HG02610 (cell line): ENCODE results near the gene KAT5.
"Not testable (repeated sequence)": the region's sequence is repeated elsewhere in the genome, so short reads cannot be mapped to it uniquely, and the experiment has no call there.

ENCODE experiments used
- ATAC-seq: cut with Tn5 transposase; IDR thresholded peaks from one replicate; pipeline ENCODE4 v1.9.1; 2021; ENCODE audit warnings: mild to moderate bottlenecking, moderate library complexity; ENCODE audit not compliant: unreplicated experiment

Gene KAT5

GRCh38 chr11:65708451-65708850 is 3.6 kb upstream of the KAT5 start:
- ATAC-seq, result no peak

DNA sequence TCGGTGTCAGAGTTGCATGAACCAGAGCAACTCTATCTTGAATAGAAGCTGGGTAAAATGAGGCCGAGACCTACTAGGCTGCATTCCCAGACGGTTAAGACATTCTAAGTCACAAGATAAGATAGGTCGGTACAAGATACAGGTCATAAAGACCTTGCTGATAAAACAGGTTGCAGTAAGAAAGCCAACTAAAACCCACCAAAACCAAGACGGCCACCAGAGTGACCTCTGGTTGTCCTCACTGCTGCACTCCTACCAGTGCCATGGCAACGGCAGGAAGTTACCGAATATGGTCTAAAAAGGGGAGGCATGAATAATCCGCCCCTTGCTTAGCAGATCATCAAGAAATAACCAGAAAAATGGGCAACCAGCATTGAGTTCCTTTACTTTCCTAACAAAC is 2.4 kb upstream of the KAT5 start:
- no peak for ATAC-seq

DNA sequence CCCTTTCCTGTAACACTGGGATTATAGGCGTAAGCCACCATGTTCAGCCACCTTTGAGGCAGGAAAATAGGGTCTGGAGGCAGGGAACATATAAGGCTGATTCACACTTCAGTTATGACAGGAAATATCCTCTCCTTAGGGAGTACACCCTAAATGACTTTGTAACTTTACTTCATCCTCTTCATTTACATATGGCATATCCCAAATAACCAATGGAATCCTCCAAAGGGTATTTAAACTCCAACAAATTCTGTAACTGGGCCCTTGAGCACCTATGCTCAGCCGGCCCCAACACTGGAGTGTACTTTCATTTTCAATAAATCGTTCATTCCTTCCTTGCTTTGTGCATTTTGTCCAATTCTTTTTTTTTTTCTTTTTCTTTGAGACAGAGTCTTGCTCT is 1.6 kb upstream of the KAT5 start:
- no peak for ATAC-seq

DNA sequence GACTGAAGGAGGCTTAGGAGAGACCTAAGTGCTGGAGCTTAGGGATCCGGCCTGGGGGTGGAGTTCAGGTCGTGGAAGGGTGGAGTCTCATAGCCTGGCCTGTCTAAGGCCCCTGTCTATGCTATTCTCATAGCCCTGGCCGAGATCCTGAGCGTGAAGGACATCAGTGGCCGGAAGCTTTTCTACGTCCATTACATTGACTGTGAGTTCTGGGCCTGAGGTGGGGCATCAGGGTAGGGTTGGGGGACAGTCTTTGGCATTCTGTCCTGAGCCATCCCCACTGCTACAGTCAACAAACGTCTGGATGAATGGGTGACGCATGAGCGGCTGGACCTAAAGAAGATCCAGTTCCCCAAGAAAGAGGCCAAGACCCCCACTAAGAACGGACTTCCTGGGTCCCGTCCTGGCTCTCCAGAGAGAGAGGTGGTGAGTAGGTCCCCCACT is 603 bp downstream of the KAT5 start:
- no peak for ATAC-seq

GRCh38 chr11:65713212-65713969 is 1.3 kb downstream of the KAT5 start:
- no peak for ATAC-seq

- no peak for ATAC-seq
Observed at GRCh38 chr11:65714433-65714832, 2.4 kb downstream of the KAT5 start.

GRCh38 chr11:65716302-65716701 is 4.2 kb downstream of the KAT5 start:
- ATAC-seq, result no peak

- no peak for ATAC-seq
Observed at GRCh38 chr11:65716774-65717405, 4.8 kb downstream of the KAT5 start.

- ATAC-seq, result no peak
Observed at GRCh38 chr11:65717906-65718305, 5.9 kb downstream of the KAT5 start.

DNA sequence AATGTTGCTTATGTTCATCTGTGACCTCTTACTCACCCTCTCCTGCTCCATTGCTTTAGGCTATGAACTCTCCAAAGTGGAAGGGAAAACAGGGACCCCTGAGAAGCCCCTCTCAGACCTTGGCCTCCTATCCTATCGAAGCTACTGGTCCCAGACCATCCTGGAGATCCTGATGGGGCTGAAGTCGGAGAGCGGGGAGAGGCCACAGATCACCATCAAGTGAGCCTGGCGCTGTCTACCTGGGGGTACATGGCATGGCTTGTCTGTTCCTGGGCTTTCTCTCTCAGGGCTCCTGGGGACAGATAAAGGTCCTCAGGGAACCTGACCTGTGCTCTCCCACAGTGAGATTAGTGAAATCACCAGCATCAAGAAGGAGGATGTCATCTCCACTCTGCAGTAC is 6.5 kb downstream of the KAT5 start:
- no peak for ATAC-seq

DNA sequence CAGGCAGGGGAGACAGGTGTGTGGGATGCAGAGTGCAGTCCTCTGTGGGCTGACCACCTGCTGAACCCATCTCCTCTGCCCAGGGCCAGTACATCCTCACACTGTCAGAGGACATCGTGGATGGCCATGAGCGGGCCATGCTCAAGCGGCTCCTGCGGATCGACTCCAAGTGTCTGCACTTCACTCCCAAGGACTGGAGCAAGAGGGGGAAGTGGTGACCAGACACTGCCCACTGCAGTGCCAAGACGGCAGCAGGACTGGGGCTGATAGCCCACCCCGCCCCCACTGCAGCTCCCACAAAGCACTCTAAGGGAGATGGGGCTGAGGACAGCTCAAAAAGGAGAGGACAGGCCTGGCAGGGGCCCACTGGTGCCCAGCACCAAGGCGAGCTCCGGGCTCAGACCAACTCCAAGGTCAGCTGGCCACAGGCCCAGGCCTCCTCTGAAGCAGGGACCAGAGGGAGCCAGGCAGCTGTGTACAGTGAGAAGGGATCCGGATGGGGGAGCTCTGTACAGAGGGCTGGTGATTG is 7.0 kb downstream of the KAT5 start:
- ATAC-seq, result no peak

- peak; percentile 12 for ATAC-seq
Observed at GRCh38 chr11:65719871-65720210, 7.8 kb downstream of the KAT5 start.

- ATAC-seq, result peak; percentile 80
Observed at GRCh38 chr11:65720211-65720934, 8.3 kb downstream of the KAT5 start, which contains the start of gene RNASEH2C. RNASEH2C (minus strand) TSS chr11:65720798; CDS start chr11:65720758, 40 bp downstream.

- no peak for ATAC-seq
Observed at GRCh38 chr11:65722261-65722660, 10.2 kb downstream of the KAT5 start.

DNA sequence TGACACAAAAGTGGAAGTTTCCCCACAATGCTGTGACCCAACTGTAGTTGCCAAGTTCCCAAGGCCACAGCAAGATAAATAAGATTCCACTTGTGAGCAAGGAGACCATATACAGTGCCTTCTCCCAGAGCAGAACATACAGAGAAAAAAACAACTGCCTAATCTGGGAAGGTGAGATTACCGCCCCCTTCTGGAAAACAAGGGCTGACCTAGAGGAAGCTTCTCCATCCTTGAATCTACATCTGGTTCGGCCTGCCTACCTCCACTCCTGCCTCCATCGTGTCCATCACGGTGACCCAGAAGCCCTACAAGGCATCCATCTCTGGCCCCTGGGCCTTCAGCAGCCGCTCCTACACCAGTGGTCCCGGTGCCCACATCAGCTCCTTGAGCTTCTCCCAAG is 14.6 kb downstream of the KAT5 start:
- no peak for ATAC-seq

DNA sequence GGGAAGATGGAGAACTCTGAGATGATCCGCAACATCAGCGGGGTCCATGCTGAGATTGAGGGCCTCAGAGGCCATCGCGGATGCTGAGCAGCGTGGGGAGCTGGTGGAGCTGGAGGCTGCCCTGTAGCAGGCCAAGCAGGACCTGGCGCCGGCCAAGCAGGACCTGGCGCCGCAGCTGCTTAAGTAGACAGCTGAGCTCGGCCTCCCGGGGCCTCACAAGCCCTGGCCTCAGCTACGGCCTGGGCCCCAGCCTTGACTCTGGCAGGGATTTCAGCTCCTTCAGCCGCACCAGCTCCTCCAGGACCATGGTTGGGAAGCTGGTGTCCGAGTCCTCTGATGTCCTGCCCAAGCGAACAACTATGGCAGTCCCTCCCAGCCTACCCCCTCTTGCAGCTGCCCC is 15.8 kb downstream of the KAT5 start:
- ATAC-seq, result no peak

DNA sequence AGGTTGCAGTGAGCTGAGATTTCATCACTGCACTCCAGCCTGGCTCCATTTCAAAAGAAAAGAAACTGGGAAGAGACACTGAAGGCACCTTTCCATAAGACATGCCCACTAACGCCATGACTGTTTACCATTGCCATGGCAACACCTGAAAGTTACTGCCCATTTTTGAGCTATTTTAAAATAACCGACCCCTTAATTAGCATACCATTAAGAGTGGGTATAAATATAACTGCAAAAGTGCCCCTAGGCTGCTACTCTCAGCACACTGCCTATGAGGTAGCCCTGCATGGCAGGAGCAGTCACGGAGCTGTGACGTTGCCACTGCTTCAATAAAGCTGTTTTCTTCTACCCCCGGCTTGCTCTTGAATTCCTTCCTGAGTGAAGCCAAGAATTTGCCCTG is 18.4 kb downstream of the KAT5 start:
- ATAC-seq, result no peak

DNA sequence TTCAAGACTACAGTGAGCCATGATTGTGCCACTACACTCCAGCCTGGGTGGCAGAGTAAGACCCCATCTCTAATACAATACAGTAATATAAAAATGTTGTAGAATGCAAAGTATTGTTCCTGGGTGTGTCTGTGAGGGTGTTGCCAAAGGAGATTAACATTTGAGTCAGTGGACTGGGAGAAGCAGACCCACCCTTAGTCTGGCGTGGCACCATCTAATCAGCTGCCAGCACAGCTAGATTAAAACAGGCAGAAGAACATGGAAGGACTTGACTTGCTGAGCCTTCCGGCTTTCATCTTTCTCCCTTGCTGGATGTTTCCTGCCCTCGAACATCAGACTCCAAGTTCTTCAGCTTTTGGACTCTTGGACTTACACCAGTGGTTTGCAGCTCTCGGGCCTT is 23.1 kb downstream of the KAT5 start:
- ATAC-seq, result not testable (repeated sequence)

GRCh38 chr11:65736810-65737209 is 24.8 kb downstream of the KAT5 start:
- ATAC-seq, result no peak

- no peak for ATAC-seq
Observed at GRCh38 chr11:65739022-65739421, 27.0 kb downstream of the KAT5 start.

DNA sequence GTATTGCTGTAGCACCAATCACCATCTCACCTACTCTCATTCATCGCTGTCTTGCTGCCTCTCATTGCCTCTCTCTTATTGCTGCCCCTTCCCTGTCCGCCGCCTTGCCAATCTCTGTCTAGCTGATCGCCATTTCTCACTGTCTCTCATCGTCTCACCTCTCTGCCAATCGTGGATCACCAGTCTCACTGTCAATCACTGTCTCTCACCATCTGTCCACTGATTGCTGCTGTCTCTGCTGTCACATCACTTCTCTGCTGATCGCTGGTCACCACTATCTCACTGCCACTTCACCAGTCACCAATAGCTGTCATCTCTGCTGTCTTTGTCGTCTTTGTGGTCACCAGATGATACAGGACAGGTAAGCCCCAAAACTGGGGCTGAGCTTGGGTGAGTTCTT is 29.1 kb downstream of the KAT5 start:
- no peak for ATAC-seq

DNA sequence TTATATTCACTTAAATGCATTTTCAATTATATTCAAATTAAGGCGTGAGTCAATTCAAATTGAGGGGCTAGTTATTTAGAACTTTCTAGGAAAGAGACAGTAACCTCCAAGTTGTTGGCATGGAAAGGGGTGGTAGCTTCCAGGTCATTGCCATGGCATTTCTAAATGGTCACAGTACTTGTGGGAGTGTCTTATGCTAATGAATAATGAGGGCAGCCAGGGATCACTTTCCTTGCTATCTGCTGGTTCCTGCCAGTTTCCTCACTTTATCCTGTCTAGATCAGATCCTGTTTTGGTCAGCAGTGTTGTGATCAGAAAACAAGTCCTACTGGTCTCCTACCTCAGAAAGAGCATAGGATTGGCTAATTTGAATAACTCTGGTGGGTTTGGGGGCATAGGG is 30.3 kb downstream of the KAT5 start:
- ATAC-seq, result no peak
